Transverse colon (tissue), 4 donors: Measurements from ENCODE around the gene IDH3B. TPM values are rescaled to one million over a fixed set of nuclear protein-coding genes. Genes with fewer than 3 reads are reported as not detected.
"Not testable (repeated sequence)": the region's sequence is repeated elsewhere in the genome, so short reads cannot be mapped to it uniquely, and the experiment has no call there.

Experiments
- DNase-seq: peaks from one replicate; pipeline ENCODE4 v3.0.0-alpha.2; 2019
- H3K27ac ChIP-seq, 4 donors: fragments of 200-600 bp; sonication (generic); 2 replicates each; pipeline ENCODE4 v1.5.1; 2016 to 2018; ENCODE audit warnings: inconsistent platforms in 4 of 4
- H3K27me3 ChIP-seq: fragments of 200-600 bp; sonication (generic); 2 replicates; pipeline ENCODE4 v1.5.1; 2017; ENCODE audit warnings: inconsistent platforms
- H3K36me3 ChIP-seq, 4 donors: fragments of 200-600 bp; sonication (generic); 2 replicates each; pipeline ENCODE4 v1.5.1; 2017 to 2019; ENCODE audit warnings: inconsistent platforms in 4 of 4
- H3K4me1 ChIP-seq, 4 donors: fragments of 200-600 bp; sonication (generic); 2 replicates each; pipeline ENCODE4 v1.5.1; 2017 to 2020; ENCODE audit warnings: inconsistent platforms in 4 of 4
- H3K4me3 ChIP-seq, 4 donors: fragments of 200-600 bp; sonication (generic); 1 replicate in 1 of 4; 2 replicates in 3 of 4; pipeline versions ENCODE4 v1.5.1 to v1.6.1; 2017 to 2019; ENCODE audit warnings: inconsistent platforms in 4 of 4
- H3K9me3 ChIP-seq, 2 donors: fragments of 200-600 bp; sonication (generic); 2 replicates each; pipeline ENCODE4 v1.5.1; 2017 to 2019; ENCODE audit warnings: inconsistent platforms in 2 of 2
- EP300 ChIP-seq: sonication (generic); formaldehyde crosslinking; IDR thresholded peaks from one replicate; pipeline ENCODE4 v1.6.1; 2017; ENCODE audit warnings: antibody characterized with exemption, low read depth
- POLR2A ChIP-seq: fragments of 450-650 bp; IDR thresholded peaks from one replicate; pipeline ENCODE4 v1.6.1; 2016; ENCODE audit warnings: antibody characterized with exemption, mild to moderate bottlenecking, moderate library complexity
- POLR2AphosphoS5 ChIP-seq, 3 donors: sonication (generic); formaldehyde crosslinking; IDR thresholded peaks; one replicate each; pipeline ENCODE4 v1.6.1; 2016; ENCODE audit warnings: antibody characterized with exemption in 3 of 3
- WGBS, 2 donors: methylation state at CpG; one replicate each; pipeline ENCODE4 v1.1.5; 2018; ENCODE audit warnings: low coverage in 1 of 2; 5-methylcytosine and 5-hydroxymethylcytosine counted together
- in situ Hi-C, 4 donors: fragments of 200-750 bp; cut with MboI; loops; one replicate each; pipeline versions ENCODE4 v1.15.0 to v1.15.1; 2017; ENCODE audit warnings: low sequenced_read_pairs in 3 of 4, low pct_ligation_motif_present in 1 of 4, low pct_unique_long_range_greater_than_20kb in 1 of 4
- intact Hi-C: fragments of 100-400 bp; cut with DNase I; formaldehyde crosslinking; loops from one replicate; pipeline ENCODE4 v1.15.1; 2023; ENCODE audit warnings: low total_unique reads
- total RNA-seq, 4 donors: library from RNA; depleted of rRNA; stranded (reverse); fragments of >200 nt; gene quantifications; one replicate each; pipeline ENCODE4 v1.1.0, GENCODE V29; 2016
- TF ChIP-seq, protein P1 (sequence below), 5 experiments: fragments of 200-600 bp in 3 of 5; fragments of 450-650 bp in 2 of 5; sonication (generic) in 3 of 5; IDR thresholded peaks; 1 replicate in 2 of 5; 2 replicates in 3 of 5; pipeline ENCODE4 v1.5.1; 2016 to 2017; ENCODE audit warnings: antibody characterized with exemption in 5 of 5, inconsistent platforms in 3 of 5, mild to moderate bottlenecking in 2 of 5, moderate library complexity in 1 of 5

Gene IDH3B
- total RNA-seq, 4 donors from 2014 or later, result 71.8 to 152 (median 106) TPM

DNA sequence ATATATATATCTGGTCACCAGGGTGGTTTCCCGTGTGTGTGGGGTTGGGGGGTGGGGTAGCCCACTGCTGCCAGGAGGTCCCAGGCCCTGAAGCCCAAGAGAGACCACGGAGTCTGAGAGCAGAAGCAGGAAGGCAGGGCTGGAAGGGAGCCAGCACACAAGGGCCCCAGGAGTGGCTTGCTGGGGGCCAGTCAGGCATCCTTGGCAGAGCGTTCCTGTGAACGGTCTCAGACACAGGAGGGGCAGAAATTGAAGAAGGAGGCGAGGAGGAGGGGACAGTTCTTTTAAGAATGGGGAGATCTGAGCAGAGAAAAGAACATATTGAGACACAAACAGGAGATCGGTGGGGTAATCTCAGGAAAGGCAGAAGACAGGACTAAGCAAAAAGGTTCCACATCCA lies 26.7 kb upstream of the IDH3B start:
- in situ Hi-C loops (no loop called here), intact Hi-C loops (loop anchor here (5.0 kb wide), 1 partner anchor 38 kb away; the partner anchor contains the start of gene NOP56)
- no peaks in the 10 kb centered on the region for H3K36me3 ChIP-seq
- peaks cover 5 to 21% (median 14%) of the 10 kb centered on the region in 4 donors for H3K4me1 ChIP-seq
- DNase-seq, result no peak
- H3K9me3 ChIP-seq, result no peaks in the 10 kb centered on the region
- H3K27ac ChIP-seq, result no peak overlapping the region
- 64 to 74% methylated on average over 2 to 6 of the region's 6 CpGs for WGBS, 2 donors
- TF ChIP-seq EP300 (no peak), POLR2A (no peak), POLR2AphosphoS5 (IDR thresholded peaks at IDR 0.05) (no peak)
- TF ChIP-seq, protein P1, sequence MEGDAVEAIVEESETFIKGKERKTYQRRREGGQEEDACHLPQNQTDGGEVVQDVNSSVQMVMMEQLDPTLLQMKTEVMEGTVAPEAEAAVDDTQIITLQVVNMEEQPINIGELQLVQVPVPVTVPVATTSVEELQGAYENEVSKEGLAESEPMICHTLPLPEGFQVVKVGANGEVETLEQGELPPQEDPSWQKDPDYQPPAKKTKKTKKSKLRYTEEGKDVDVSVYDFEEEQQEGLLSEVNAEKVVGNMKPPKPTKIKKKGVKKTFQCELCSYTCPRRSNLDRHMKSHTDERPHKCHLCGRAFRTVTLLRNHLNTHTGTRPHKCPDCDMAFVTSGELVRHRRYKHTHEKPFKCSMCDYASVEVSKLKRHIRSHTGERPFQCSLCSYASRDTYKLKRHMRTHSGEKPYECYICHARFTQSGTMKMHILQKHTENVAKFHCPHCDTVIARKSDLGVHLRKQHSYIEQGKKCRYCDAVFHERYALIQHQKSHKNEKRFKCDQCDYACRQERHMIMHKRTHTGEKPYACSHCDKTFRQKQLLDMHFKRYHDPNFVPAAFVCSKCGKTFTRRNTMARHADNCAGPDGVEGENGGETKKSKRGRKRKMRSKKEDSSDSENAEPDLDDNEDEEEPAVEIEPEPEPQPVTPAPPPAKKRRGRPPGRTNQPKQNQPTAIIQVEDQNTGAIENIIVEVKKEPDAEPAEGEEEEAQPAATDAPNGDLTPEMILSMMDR (IDR thresholded peaks at IDR 0.05), result no peak
- H3K4me3 ChIP-seq, result no peak overlapping the region
- H3K27me3 ChIP-seq, result peaks cover 89% of the 10 kb centered on the region

DNA sequence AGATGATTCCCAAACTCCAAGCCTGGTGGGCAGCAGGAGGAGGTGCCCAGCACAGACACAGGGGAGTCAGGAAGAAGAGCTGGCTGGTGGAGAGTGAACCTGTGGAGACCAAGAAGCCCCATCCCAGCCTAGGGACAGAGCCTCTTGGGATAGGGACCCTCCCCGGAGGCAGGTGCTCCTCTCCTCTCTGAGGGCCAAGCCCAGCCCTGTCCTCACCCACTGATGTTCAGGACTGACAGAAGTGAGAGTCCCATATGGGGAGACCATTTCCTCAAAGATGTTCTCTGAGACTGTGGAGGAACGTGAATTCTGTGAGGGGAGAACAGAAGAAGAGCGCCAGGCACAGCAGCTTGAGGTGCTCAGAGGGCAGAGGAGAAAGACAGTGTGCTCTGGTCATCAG lies 26.2 kb upstream of the IDH3B start:
- Histone ChIP-seq H3K9me3 (no peaks in the 10 kb centered on the region), H3K36me3 (no peaks in the 10 kb centered on the region), H3K4me1 (peaks cover 5 to 21% (median 14%) of the 10 kb centered on the region in 4 donors), H3K27ac (no peak overlapping the region), H3K4me3 (no peak overlapping the region), H3K27me3 (peaks cover 89% of the 10 kb centered on the region)
- DNase-seq, result no peak
- in situ Hi-C loops, result no loop called here
- intact Hi-C loops, result loop anchor here (5.0 kb wide), 1 partner anchor 38 kb away; the partner anchor contains the start of gene NOP56
- 58% methylated on average over 3 of the region's 3 CpGs; no CpG with 5 or more reads in 1 of the 2 donors for WGBS, 2 donors
- no peak for TF ChIP-seq POLR2AphosphoS5 (IDR thresholded peaks at IDR 0.05)
- no peak for TF ChIP-seq POLR2A
- TF ChIP-seq, protein P1 (IDR thresholded peaks at IDR 0.05), result no peak
- TF ChIP-seq EP300, result no peak

- H3K36me3 ChIP-seq, result no peaks in the 10 kb centered on the region
- 21% methylated on average over 18 of the region's 18 CpGs; no CpG with 5 or more reads in 1 of the 2 donors for WGBS, 2 donors
- peaks cover 0 to 14% (median 7%) of the 10 kb centered on the region in 4 donors for H3K4me1 ChIP-seq
- in situ Hi-C loops (no loop called here), intact Hi-C loops (no loop called here)
- H3K27ac ChIP-seq, result no peak overlapping the region
- no peaks in the 10 kb centered on the region for H3K9me3 ChIP-seq
- no peak overlapping the region for H3K4me3 ChIP-seq
- peak; percentile 56 for DNase-seq
- H3K27me3 ChIP-seq, result peaks cover 72% of the 10 kb centered on the region
- TF ChIP-seq EP300, result no peak
- TF ChIP-seq, protein P1 (IDR thresholded peaks at IDR 0.05), result peak; percentile 46 to 56 (median 52)
Observed at GRCh38 chr20:2688041-2688591, 24.1 kb upstream of the IDH3B start.

DNA sequence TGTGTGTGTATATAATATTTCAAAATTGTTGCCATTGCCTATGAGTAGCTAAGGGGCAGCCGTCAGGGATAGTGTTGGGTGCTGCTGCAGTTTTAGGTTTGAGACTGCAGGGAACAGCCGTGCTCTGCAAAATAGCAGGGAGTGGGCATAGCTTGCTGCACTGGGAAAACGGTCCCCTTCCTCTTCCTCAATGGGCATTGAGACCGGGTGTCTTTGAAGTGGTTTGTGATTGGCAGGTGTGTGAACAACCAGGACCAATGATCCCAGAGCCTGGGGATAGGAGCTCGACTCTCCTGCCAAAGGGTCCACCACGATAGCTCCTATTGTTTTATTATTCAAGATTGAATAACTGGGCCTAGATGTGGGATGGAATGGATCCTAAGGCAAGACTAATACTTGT lies 23.5 kb upstream of the IDH3B start:
- Histone ChIP-seq H3K4me1 (peaks cover 0 to 14% (median 7%) of the 10 kb centered on the region in 4 donors), H3K4me3 (no peak overlapping the region), H3K9me3 (no peaks in the 10 kb centered on the region), H3K27me3 (peaks cover 72% of the 10 kb centered on the region), H3K36me3 (no peaks in the 10 kb centered on the region), H3K27ac (no peak overlapping the region)
- no peak for DNase-seq
- TF ChIP-seq POLR2AphosphoS5 (IDR thresholded peaks at IDR 0.05), result no peak
- TF ChIP-seq, protein P1 (IDR thresholded peaks at IDR 0.05), result no peak
- TF ChIP-seq POLR2A, result no peak
- no peak for TF ChIP-seq EP300
- in situ Hi-C loops (no loop called here), intact Hi-C loops (no loop called here)
- WGBS, 2 donors, result 39 to 42% methylated on average over 2 to 6 of the region's 6 CpGs

DNA sequence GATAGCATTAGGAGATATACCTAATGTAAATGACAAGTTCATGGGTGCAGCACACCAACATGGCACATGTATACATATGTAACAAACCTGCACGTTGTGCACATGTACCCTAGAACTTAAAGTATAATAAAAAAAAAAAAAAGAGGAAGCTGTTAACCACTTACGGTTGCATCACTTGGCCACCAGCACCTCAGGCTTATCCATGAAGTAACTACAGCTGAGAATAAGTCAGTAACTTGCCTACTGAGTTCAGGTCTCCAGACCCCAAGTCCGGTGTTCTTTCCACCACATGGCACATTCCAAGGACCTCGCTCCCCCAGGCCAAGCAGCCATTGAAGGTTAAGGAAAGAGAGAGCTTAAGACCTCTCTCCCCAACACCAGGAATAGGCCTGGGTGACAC lies 20.8 kb upstream of the IDH3B start:
- intact Hi-C loops, DNase-seq, in situ Hi-C loops, H3K4me1 ChIP-seq, H3K36me3 ChIP-seq, H3K9me3 ChIP-seq, H3K4me3 ChIP-seq, H3K27ac ChIP-seq: not testable (repeated sequence)
- WGBS, 2 donors, result 59 to 78% methylated on average over 3 to 4 of the region's 4 CpGs
- H3K27me3 ChIP-seq, result peaks cover 49% of the 10 kb centered on the region

DNA sequence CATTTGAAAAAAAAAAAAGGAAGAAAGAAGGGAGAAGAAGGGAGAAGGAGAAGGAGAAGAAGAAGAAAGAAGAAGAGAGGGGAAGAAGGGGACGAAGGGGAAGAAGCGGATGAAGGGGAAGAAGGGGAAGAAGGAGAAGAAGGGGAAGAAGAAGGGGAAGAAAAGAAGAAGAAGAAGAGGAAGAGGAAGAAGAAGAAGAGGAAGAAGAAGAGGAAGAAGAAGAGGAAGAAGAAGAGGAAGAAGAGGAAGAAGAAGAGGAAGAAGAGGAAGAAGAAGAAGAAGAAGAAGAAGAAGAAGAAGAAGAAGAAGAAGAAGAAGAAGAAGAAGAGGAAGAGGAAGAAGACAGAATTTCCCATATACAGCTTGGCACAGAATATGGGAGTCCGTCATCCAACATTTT lies 18.0 kb upstream of the IDH3B start:
- in situ Hi-C loops, H3K4me3 ChIP-seq, H3K36me3 ChIP-seq, intact Hi-C loops, DNase-seq, H3K27ac ChIP-seq, H3K4me1 ChIP-seq, H3K9me3 ChIP-seq: not testable (repeated sequence)
- H3K27me3 ChIP-seq, result peaks cover 22% of the 10 kb centered on the region
- 91 to 98% methylated on average over 3 of the region's 3 CpGs for WGBS, 2 donors
